Fibroblast of lung (primary cell): Measurements from ENCODE around the gene DIS3L2. TPM values are rescaled to one million over a fixed set of nuclear protein-coding genes. Genes with fewer than 3 reads are reported as not detected.

Source experiments
- DNase-seq, 2 donors: peaks; one replicate each; pipeline versions ENCODE4 v3.0.0 to v3.0.0-alpha.2; 2010; ENCODE audit warnings: low read depth in 2 of 2
- H2AFZ ChIP-seq: 2 replicates; pipeline ENCODE4 v1.5.1; 2012; ENCODE audit warnings: low read length, control low read depth, inconsistent platforms
- H3K27ac ChIP-seq: 2 replicates; pipeline ENCODE4 v1.5.1; 2011; ENCODE audit warnings: low read length, control low read depth; ENCODE audit not compliant: insufficient read depth
- H3K27me3 ChIP-seq: 2 replicates; pipeline ENCODE4 v1.5.1; 2011; ENCODE audit warnings: mild to moderate bottlenecking, low read length; ENCODE audit not compliant: control insufficient read depth, insufficient read depth
- H3K36me3 ChIP-seq: 2 replicates; pipeline ENCODE4 v1.5.1; 2011; ENCODE audit warnings: low read length; ENCODE audit not compliant: control insufficient read depth, insufficient read depth
- H3K4me1 ChIP-seq: 2 replicates; pipeline ENCODE4 v1.5.1; 2011; ENCODE audit warnings: low read length; ENCODE audit not compliant: control insufficient read depth, insufficient read depth; ENCODE audit errors: extremely low read depth
- H3K4me2 ChIP-seq: 2 replicates; pipeline ENCODE4 v1.5.1; 2011; ENCODE audit warnings: low read length, control low read depth; ENCODE audit not compliant: insufficient read depth; ENCODE audit errors: extremely low read depth
- H3K4me3 ChIP-seq, 4 experiments: fragments of 200-600 bp in 1 of 4; sonication (generic) in 1 of 4; replicated peaks in 1 of 4; 2 replicates each; pipeline ENCODE4 v1.5.1; 2011 to 2016; ENCODE audit warnings: low read length in 4 of 4, low read depth in 3 of 4, mild to moderate bottlenecking in 3 of 4, control low read depth in 2 of 4, inconsistent platforms in 1 of 4, mixed read lengths in 1 of 4; ENCODE audit not compliant: insufficient read depth in 1 of 4; ENCODE audit errors: control extremely low read depth in 1 of 4
- H3K79me2 ChIP-seq: 2 replicates; pipeline ENCODE4 v1.5.1; 2012; ENCODE audit warnings: mild to moderate bottlenecking, low read length, inconsistent platforms; ENCODE audit not compliant: control insufficient read depth, insufficient read depth
- H3K9ac ChIP-seq: 2 replicates; pipeline ENCODE4 v1.5.1; 2011; ENCODE audit warnings: mild to moderate bottlenecking, low read length, control low read depth; ENCODE audit not compliant: insufficient read depth
- H3K9me3 ChIP-seq: 2 replicates; pipeline ENCODE4 v1.5.1; 2012; ENCODE audit warnings: low read depth, low read length; ENCODE audit not compliant: control insufficient read depth, insufficient read depth
- H4K20me1 ChIP-seq: 2 replicates; pipeline ENCODE4 v1.5.1; 2011; ENCODE audit warnings: low read length; ENCODE audit not compliant: control insufficient read depth, insufficient read depth; ENCODE audit errors: extremely low read depth
- CTCF ChIP-seq, 2 donors: IDR thresholded peaks in 1 of 2; conservative IDR thresholded peaks in 1 of 2; 1 replicate in 1 of 2; 2 replicates in 1 of 2; pipeline ENCODE4 v1.5.1; 2011 to 2012; ENCODE audit warnings: low read length in 2 of 2, control low read depth in 1 of 2, inconsistent platforms in 1 of 2, low read depth in 1 of 2, mild to moderate bottlenecking in 1 of 2
- EZH2 ChIP-seq: IDR thresholded peaks from 2 replicates; pipeline ENCODE4 v1.5.1; 2012; ENCODE audit warnings: low read length, control low read depth, mild to moderate bottlenecking; ENCODE audit errors: missing control alignments
- polyA plus RNA-seq, 2 donors: library from polyadenylated mRNA; depleted of rRNA in 1 of 2; stranded (reverse) in 1 of 2; unstranded in 1 of 2; fragments of >200 nt; gene quantifications; 2 replicates each; pipeline ENCODE4 v1.2.1, GENCODE V29; 2011 to 2012; ENCODE audit warnings: missing spikeins in 1 of 2
- total RNA-seq: library from RNA; depleted of rRNA; stranded (reverse); fragments of >200 nt; gene quantifications from 2 replicates; pipeline ENCODE4 v1.2.1, GENCODE V29; 2014

DIS3L2 gene
- total and polyA plus RNA-seq, 2 donors (not counting 1 experiment from before 2014, with no cell fraction given): 5.2 to 15.2 TPM

DNA sequence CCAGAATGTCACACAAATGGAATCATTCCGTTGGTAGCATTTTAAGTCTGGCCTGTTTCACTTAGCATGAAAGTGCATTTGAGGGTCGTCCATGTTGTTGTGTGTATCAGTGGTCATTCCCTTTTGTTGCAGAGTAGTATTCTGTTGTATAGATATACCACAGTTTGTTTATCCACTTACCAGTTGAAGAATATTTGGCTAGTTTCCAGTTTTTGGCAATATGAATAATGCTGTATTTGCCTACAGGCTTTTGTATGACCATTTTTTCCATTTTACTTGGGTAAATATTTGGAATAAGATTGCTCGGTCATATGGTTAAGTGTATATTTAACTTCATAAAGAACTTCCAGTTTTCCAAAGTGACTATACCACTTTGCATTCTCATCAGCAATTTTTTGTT lies 317.0 kb downstream of the DIS3L2 start:
- no peaks in the 10 kb centered on the region for H3K79me2 ChIP-seq
- no peak overlapping the region for H2AFZ ChIP-seq
- TF ChIP-seq CTCF (conservative IDR thresholded peaks at IDR 0.05 in 1 of 2, IDR thresholded peaks at IDR 0.05 in 1 of 2; ENCODE audit: low read depth in 1 of 2, low read length in 2 of 2) (no peak), EZH2 (no peak)
- no peaks in the 10 kb centered on the region for H3K27me3 ChIP-seq
- H4K20me1 ChIP-seq: no peaks in the 10 kb centered on the region
- H3K9me3 ChIP-seq: no peaks in the 10 kb centered on the region
- no peaks in the 10 kb centered on the region for H3K4me1 ChIP-seq
- H3K4me2 ChIP-seq: no peak overlapping the region
- no peak for DNase-seq
- no peak overlapping the region for H3K27ac ChIP-seq
- H3K9ac ChIP-seq: no peak overlapping the region
- H3K4me3 ChIP-seq: no peak overlapping the region
- no peaks in the 10 kb centered on the region for H3K36me3 ChIP-seq

GRCh38 chr2:232280341-232280740 lies 318.8 kb downstream of the DIS3L2 start:
- Histone ChIP-seq H4K20me1 (no peaks in the 10 kb centered on the region), H3K27me3 (no peaks in the 10 kb centered on the region), H3K9me3 (no peaks in the 10 kb centered on the region), H3K27ac (no peak overlapping the region), H2AFZ (no peak overlapping the region), H3K9ac (no peak overlapping the region), H3K4me2 (no peak overlapping the region), H3K79me2 (no peaks in the 10 kb centered on the region), H3K4me3 (no peak overlapping the region), H3K36me3 (no peaks in the 10 kb centered on the region), H3K4me1 (no peaks in the 10 kb centered on the region)
- TF ChIP-seq CTCF (conservative IDR thresholded peaks at IDR 0.05 in 1 of 2, IDR thresholded peaks at IDR 0.05 in 1 of 2; ENCODE audit: low read depth in 1 of 2, low read length in 2 of 2) (no peak), EZH2 (no peak)
- DNase-seq: no peak

DNA sequence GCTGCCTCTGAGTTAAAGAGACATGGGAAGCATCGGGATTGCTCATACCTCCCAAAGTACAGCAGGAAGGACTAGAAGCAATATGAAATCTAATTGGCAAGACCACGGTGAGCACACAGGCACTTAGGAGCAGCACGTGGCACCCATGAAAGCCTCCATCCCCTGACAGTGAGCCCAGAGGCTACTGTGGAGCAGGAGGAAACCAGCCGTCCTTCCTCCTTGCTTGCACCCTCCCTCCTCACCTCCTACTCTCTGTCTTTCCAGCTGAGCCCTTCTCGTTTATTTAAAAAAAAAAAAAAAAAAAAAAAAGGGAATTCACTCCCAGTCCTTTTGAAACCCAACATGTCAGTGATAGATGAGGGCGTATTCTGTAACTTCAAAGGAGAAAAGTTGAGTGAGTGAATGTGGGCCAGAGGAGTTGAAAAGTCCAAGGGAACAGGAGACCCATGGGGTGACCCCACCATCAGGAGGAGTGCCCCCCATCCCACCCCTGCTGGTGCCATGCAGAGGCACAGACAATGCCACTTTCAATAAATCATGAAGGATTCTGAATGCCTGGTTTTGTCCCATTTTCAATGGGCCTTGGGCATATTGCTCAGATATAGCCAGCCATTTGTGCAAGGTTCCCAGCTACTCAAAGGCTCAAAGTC lies 320.5 kb downstream of the DIS3L2 start:
- Histone ChIP-seq H3K4me1 (no peaks in the 10 kb centered on the region), H3K27me3 (no peaks in the 10 kb centered on the region), H2AFZ (no peak overlapping the region), H3K36me3 (no peaks in the 10 kb centered on the region), H3K9me3 (no peaks in the 10 kb centered on the region), H3K27ac (no peak overlapping the region), H3K9ac (no peak overlapping the region), H3K4me2 (no peak overlapping the region), H3K4me3 (no peak overlapping the region), H4K20me1 (no peaks in the 10 kb centered on the region), H3K79me2 (no peaks in the 10 kb centered on the region)
- TF ChIP-seq CTCF (conservative IDR thresholded peaks at IDR 0.05 in 1 of 2, IDR thresholded peaks at IDR 0.05 in 1 of 2; ENCODE audit: low read depth in 1 of 2, low read length in 2 of 2) (no peak), EZH2 (no peak)
- DNase-seq: no peak
